ENCODE results near the gene EPHA7.

The EPHA7 gene

DNA sequence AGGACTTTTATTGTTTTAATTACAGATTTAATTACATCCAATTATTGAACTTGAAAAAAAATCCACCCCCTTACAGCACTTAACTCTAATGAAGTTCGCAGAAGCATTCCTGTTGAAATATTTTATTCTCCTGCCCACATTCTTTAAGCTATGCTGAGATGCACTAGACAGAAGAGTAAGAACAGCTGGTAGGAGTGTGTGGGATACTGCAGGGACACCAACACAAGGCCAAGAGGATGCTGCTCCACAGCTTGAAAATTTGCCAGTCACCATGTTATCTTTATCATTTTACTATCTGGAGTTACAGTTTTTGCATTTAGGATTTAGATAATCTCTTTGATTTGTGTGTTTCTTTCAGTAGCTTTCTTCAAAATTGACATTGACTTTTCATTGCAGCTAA is 180.7 kb downstream of the EPHA7 start:
- no peak for DNase-seq

DNA sequence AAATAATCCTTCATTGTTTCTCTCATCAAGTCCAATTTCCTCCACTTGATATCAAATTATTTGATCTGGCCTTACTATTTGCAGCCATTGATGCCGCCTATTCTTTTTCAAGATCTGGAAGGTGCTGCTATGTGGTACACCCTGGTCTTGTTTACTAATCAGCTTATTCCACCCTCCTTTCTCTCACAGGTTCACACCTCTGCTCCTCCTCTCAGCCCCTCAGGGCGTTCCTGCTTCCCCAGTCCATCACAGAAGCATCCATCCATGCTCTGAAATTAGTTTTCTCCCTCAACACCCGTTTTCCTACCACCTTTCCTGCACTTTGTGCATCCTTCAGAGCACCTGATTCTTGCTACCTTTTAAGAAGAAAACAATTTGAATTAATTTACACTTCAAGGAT is 183.6 kb downstream of the EPHA7 start:
- peak; percentile 10 for DNase-seq

DNA sequence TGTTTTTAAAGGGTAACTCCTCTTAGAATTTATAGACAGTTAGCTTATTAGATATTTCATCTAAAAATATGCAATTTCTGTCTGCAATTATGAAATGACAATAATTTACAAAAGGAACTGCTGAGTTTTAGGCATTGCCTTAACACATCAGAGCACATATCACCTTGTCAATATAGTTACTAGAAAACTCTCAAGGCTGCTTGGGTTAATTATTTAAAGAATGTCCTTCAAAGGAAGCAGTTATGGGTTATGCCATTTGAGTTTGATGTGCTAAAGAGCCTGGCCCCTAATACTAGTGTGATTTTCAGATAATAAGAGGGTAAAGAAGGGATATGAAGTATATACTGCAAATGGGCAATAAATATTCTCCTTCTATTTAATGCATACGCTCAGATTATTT is 192.5 kb downstream of the EPHA7 start:
- no peak for DNase-seq

DNA sequence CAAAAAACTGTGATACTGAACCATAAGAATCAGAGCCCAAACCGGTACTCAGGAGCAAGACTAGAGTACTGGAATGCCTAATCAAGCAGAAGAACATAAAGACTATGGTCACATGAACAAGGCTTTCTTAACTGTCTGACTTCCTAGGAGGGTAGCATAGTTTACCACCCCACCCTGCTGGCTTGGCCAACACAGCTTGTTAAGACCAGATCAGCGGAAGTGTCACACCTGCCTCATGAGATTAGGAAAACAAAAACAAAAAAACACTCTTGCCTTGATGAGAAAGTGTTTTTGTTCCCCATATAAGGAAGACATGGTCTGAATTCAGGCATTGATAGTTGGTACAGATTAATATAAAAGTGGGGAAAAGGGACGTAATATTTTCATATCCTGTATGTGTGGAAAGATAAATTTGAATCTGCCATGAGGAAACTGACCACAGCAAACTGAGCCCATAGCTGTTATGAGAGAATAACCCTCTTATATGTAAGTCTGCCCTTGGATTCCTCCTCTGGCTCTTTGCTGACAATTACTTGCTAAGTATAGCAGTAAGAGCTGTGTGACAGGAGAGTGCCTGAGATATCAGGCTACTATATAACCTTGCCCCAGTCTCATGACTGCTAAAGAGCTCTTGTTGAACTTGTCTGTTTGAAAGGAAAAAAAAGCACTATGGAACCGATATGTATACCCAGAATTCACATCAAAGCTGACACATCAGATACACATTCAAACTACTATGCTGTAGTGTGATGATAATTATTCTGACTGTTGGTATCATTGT is 197.1 kb downstream of the EPHA7 start:
- no peak for DNase-seq

DNA sequence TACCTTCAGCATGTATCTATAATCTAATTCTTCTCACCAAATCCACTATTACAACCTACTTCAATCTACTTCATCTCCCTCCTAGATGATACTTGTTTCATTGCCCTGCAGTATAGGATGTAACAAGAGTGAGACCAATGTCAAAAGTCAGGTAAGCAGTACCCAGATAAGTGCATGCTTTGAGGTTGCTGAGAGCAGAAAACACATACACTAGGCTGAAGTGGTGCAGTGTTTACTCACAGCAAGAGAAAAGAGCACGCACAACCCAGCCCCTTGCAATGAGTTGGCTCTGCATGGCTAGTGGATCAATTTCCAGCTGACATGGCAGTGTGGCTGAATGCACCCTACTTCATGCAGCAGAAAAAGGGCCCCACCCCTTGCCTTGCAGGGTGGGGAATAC is 199.9 kb downstream of the EPHA7 start:
- DNase-seq = peak; percentile 58

DNA sequence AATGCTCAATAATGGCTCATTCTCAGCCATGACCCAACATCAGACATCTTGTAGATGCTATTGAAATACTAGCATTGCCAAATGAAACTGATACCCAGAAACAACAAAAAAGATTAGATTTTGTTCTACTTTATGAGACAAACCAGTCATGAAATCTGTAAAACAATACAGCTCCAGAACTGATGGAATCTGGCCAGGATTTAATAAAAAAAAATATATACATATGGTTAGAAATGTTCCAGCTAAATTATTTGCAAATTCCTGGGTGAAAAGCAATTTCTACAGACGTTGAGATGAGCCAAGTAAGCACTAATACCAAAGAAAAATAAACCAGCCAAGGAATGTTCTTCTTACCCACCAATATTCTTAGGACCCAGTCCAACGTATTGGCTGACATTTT is 201.3 kb downstream of the EPHA7 start:
- no peak for DNase-seq

DNA sequence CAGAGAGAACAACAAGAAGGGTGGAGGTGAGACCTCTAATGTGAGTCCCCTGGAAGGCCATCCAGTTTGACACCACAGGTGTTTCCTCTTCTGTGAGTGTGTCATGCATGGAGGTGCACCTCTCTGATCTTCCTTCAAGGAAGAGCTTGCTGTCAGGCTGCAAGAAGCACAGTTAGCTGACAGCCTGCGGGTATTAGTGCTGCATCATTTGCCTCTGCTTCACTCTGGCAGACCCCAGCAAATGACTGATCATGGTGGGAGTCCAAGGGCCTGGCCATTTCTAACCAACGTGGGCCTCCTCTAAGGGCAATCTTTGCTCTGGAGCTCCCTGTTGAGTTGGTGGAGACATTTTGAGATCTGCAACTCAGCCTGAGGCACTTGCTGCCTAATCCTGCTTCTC is 206.3 kb downstream of the EPHA7 start:
- DNase-seq = no peak

DNA sequence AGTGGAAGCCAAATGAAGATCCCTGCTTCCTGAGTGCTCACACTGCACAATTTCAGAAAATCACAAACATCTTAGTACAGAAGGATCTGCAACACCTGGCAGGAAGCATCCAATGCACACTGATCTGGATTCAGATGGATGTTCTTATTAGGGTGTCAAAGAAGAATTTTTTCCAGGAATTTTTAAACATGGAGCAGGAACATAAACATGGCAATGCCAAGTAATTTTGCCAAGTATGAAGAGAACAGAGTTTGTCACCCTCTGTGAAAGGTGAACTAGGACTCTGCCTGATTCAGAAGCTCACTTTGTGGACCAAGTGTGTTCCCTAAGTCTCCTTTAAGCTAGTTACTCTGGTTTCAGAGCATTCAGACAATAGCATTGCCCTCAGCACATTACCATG is 208.5 kb downstream of the EPHA7 start:
- DNase-seq = no peak

DNA sequence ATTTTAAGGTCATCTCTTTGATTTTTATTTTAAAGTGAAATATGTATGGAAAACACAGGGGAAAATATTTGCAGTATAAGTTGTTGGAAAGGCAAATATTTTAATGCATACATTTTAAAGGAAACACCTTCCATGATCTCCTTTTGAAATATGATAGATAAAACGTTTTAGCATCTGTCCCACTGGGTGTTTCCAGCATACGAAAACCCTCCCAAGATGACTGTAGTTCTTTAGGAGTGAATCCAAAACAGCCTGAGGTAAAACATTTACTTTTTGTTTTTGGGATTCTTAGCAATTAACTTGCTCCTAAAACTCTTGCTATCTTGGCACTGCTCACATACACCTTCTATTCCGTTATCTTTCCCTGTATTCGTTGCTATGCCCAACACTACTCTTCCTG is 210.0 kb downstream of the EPHA7 start:
- DNase-seq = no peak

DNA sequence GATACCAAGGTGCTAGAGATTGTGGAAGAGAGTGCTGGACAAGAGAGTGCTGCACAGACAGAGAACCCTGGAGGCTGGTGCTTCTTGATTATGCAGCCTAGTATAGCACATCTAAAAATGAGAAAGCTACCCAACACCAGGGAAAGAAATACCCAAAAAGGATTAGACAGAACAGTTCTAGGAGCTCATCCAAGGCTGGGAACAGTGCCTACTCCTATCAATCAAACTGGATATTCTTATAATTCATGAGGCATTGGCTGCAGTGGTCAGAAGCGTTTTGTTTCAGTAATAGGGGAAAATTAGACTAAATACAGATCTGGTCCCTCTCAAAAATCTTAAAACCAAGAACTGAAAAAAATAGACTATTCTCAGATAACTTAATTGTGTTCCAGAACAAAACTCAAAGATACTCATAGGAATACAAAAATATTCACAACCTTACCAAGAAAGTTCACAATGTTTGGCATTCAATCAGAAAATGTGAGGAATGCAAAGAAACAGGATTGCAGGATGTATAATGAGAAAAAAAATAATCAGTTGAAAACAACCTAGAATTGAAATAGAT is 222.9 kb downstream of the EPHA7 start:
- DNase-seq = no peak

DNA sequence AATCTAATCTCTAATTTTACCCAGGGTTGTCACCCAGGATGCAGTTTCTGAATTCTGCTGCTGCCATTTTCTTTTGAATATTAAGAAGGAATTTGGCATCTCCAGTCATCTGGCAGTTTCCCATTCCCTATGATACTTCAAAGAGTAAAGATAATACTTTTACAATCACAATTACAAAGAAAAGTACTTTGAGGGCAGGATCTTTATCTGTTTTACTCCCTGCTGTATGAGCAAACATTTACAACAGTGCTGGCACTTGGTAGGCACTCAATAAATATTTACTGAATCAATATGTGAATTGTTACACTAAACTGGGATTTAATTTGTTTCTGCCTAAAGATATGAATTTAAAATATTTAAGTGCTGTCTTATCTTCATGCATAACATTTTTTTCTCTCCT is 224.9 kb downstream of the EPHA7 start:
- DNase-seq = no peak

DNA sequence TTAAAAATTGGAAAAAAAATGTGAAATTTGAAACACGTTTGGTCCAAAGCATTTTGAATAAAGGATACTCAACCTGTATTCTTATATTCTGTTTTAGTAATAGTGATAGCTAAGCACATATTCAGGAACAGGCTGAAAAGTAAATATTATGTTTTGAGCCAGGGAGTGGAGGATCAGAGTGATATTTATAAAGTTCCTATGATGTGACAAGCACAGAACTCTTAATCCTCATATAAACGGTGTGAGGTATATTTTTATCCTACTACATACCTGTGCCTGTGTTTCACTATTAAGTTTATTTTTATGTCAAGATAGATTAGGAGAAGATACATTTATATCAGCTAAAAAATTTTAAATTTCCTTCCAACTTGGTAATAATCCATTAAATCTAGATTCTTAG is 225.5 kb downstream of the EPHA7 start:
- DNase-seq = no peak
